CD14-positive monocyte (primary cell): ENCODE data around the gene MTMR12. TPM values are rescaled to one million over a fixed set of nuclear protein-coding genes. Genes with fewer than 3 reads are reported as not detected.
A peak's percentile ranks its signal among the peaks of the same experiment; 100 is the strongest.

Experiments
- DNase-seq, 3 donors: peaks; one replicate each; pipeline ENCODE4 v3.0.0-alpha.2; 2011 to 2022
- H2AFZ ChIP-seq: 2 replicates; pipeline ENCODE4 v1.6.0; 2012; ENCODE audit warnings: mild to moderate bottlenecking, low read depth, low read length, inconsistent platforms; ENCODE audit not compliant: insufficient read depth, poor library complexity, severe bottlenecking
- H3K27ac ChIP-seq, 2 donors: 1 replicate in 1 of 2; 2 replicates in 1 of 2; pipeline ENCODE4 v1.5.1; 2012 to 2013; ENCODE audit warnings: low read length in 2 of 2, control low read depth in 1 of 2, inconsistent platforms in 1 of 2, low read depth in 1 of 2, mild to moderate bottlenecking in 1 of 2
- H3K27me3 ChIP-seq, 2 donors: one replicate each; pipeline versions ENCODE4 v1.6.0 to v1.6.1; 2011 to 2013; ENCODE audit warnings: low read length in 2 of 2; ENCODE audit not compliant: control insufficient read depth in 2 of 2, insufficient read depth in 2 of 2
- H3K36me3 ChIP-seq, 2 donors: replicated peaks in 1 of 2; 1 replicate in 1 of 2; 2 replicates in 1 of 2; pipeline versions ENCODE4 v1.5.1 to v1.6.1; 2012 to 2013; ENCODE audit warnings: low read length in 2 of 2, control low read depth in 1 of 2, inconsistent platforms in 1 of 2, mild to moderate bottlenecking in 1 of 2; ENCODE audit not compliant: insufficient read depth in 2 of 2, control insufficient read depth in 1 of 2
- H3K4me1 ChIP-seq, 2 donors: 1 replicate in 1 of 2; 2 replicates in 1 of 2; pipeline versions ENCODE4 v1.5.1 to v1.6.1; 2012 to 2013; ENCODE audit warnings: low read length in 2 of 2, control low read depth in 1 of 2, inconsistent platforms in 1 of 2, mild to moderate bottlenecking in 1 of 2, moderate library complexity in 1 of 2; ENCODE audit not compliant: insufficient read depth in 2 of 2, control insufficient read depth in 1 of 2
- H3K4me2 ChIP-seq: replicated peaks from 2 replicates; pipeline ENCODE3; 2012; ENCODE audit warnings: low read length, moderate library complexity, mild to moderate bottlenecking; ENCODE audit not compliant: poor library complexity, severe bottlenecking; ENCODE audit errors: extremely low read depth
- H3K4me3 ChIP-seq, 3 experiments: fragments of 200-600 bp in 1 of 3; sonication (generic) in 1 of 3; replicated peaks in 1 of 3; 1 replicate in 2 of 3; 2 replicates in 1 of 3; pipeline ENCODE4 v1.5.1; 2011 to 2013; ENCODE audit warnings: low read length in 3 of 3, mild to moderate bottlenecking in 3 of 3, control low read depth in 2 of 3, low read depth in 2 of 3, inconsistent platforms in 1 of 3, moderate library complexity in 1 of 3
- H3K79me2 ChIP-seq: 2 replicates; pipeline ENCODE4 v1.6.0; 2012; ENCODE audit warnings: mild to moderate bottlenecking, control low read depth, inconsistent platforms, low read length, moderate library complexity; ENCODE audit not compliant: insufficient read depth
- H3K9ac ChIP-seq: 2 replicates; pipeline ENCODE4 v1.6.0; 2017; ENCODE audit warnings: low read length, mild to moderate bottlenecking; ENCODE audit not compliant: insufficient read depth, poor library complexity, severe bottlenecking
- H3K9me3 ChIP-seq, 2 donors: replicated peaks in 1 of 2; 1 replicate in 1 of 2; 2 replicates in 1 of 2; pipeline versions ENCODE4 v1.5.1 to v1.6.1; 2012 to 2013; ENCODE audit warnings: low read length in 2 of 2, control low read depth in 1 of 2; ENCODE audit not compliant: control insufficient read depth in 1 of 2, insufficient read depth in 1 of 2
- H4K20me1 ChIP-seq: 2 replicates; pipeline ENCODE4 v1.6.0; 2012; ENCODE audit warnings: mild to moderate bottlenecking, low read length, control low read depth, moderate library complexity; ENCODE audit not compliant: insufficient read depth
- H3K27ac Mint-ChIP-seq, 7 donors: one replicate each; pipeline ENCODE4 v1.8.0; 2020; ENCODE audit warnings: mild to moderate bottlenecking in 7 of 7, mixed read lengths in 7 of 7, moderate library complexity in 6 of 7, inconsistent platforms in 2 of 7
- H3K27me3 Mint-ChIP-seq, 3 donors: one replicate each; pipeline ENCODE4 v1.8.0; 2021 to 2022; ENCODE audit warnings: low read depth in 3 of 3, mild to moderate bottlenecking in 3 of 3, mixed read lengths in 3 of 3, moderate library complexity in 3 of 3, inconsistent platforms in 1 of 3
- H3K36me3 Mint-ChIP-seq, 2 donors: one replicate each; pipeline ENCODE4 v1.8.0; 2020; ENCODE audit warnings: mixed read lengths in 2 of 2, inconsistent platforms in 1 of 2, mild to moderate bottlenecking in 1 of 2
- H3K4me1 Mint-ChIP-seq: one replicate; pipeline ENCODE4 v1.8.0; 2020; ENCODE audit warnings: mild to moderate bottlenecking, mixed read lengths
- H3K4me3 Mint-ChIP-seq, 2 donors: one replicate each; pipeline ENCODE4 v1.8.0; 2020; ENCODE audit warnings: mild to moderate bottlenecking in 2 of 2, mixed read lengths in 2 of 2, moderate library complexity in 1 of 2
- H3K9me3 Mint-ChIP-seq, 7 donors: one replicate each; pipeline ENCODE4 v1.8.0; 2020 to 2022; ENCODE audit warnings: mixed read lengths in 7 of 7, mild to moderate bottlenecking in 6 of 7, moderate library complexity in 6 of 7, inconsistent platforms in 2 of 7
- WGBS: methylation state at CpG from one replicate; pipeline ENCODE4 v1.1.5; 2013; ENCODE audit warnings: missing lambda C conversion rate; ENCODE audit not compliant: insufficient coverage; 5-methylcytosine and 5-hydroxymethylcytosine counted together
- intact Hi-C, 2 donors: fragments of 100-400 bp; cut with micrococcal nuclease; formaldehyde crosslinking; loops; one replicate each; pipeline versions ENCODE4 v1.15.0 to v1.15.1; 2023
- polyA plus RNA-seq, 3 donors: library from polyadenylated mRNA; depleted of rRNA in 1 of 3; unstranded in 2 of 3; stranded (reverse) in 1 of 3; fragments of 300-500 nt in 2 of 3; fragments of >200 nt in 1 of 3; fragmentation: Illumina TruSeq in 2 of 3; gene quantifications; 1 replicate in 2 of 3; 2 replicates in 1 of 3; pipeline ENCODE4 v1.2.3, GENCODE V29; 2012 to 2021
- TF ChIP-seq, protein P1 (sequence below): fragments of 200-600 bp; IDR thresholded peaks from one replicate; pipeline ENCODE4 v1.8.0; 2022; ENCODE audit warnings: antibody characterized with exemption, mild to moderate bottlenecking

MTMR12 gene
- polyA plus RNA-seq, 3 donors: 10.3 to 19.0 (median 17.3) TPM

DNA sequence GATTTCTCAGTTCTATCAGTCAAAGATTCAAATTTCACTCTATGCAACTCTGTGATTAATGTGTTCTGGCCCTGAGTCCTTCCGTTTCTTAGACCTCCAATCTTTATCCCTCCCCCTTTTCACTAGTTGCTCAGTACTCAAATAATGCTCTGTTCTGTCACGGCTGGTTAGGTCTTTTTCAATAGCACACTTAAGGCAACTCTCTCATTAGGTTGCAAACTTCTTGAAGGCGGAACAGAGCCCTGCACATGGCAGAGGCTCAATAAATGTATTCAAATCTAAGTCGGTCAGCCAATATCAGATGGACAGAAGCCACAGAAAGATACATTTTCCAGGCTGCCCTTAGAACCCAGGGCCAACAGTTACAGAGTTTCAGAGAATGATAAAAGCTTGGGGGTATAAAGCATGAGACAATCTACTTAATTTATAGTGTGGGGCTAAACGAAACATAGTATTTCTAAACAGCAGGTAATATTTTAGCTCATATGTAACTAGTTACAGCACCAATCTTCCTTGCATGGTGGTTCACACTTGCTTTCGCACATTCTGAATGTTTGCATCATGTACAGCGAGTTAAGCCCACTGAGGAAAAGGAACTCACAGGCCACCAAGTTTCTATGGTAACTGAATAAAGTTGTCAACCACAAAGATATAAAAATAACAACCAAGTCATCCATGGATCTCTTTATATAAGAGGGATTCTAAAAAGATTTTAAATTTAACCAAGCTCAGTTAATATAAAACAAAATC is 71.5 kb downstream of the MTMR12 start:
- Mint-ChIP-seq H3K4me3 (no peak overlapping the region), H3K9me3 (peaks cover 0 to 4% (median 0%) of the 10 kb centered on the region in 7 donors), H3K4me1 (peaks cover 12% of the 10 kb centered on the region), H3K27me3 (peaks cover 0 to 1% (median 1%) of the 10 kb centered on the region in 3 donors), H3K27ac (no peak overlapping the region), H3K36me3 (peaks cover 61 to 76% of the 10 kb centered on the region in 2 donors)
- WGBS: 100% methylated on average over 2 of the region's 7 CpGs
- no peaks in the 10 kb centered on the region for H3K27me3 ChIP-seq
- intact Hi-C loops: no loop called here
- TF ChIP-seq, protein P1, sequence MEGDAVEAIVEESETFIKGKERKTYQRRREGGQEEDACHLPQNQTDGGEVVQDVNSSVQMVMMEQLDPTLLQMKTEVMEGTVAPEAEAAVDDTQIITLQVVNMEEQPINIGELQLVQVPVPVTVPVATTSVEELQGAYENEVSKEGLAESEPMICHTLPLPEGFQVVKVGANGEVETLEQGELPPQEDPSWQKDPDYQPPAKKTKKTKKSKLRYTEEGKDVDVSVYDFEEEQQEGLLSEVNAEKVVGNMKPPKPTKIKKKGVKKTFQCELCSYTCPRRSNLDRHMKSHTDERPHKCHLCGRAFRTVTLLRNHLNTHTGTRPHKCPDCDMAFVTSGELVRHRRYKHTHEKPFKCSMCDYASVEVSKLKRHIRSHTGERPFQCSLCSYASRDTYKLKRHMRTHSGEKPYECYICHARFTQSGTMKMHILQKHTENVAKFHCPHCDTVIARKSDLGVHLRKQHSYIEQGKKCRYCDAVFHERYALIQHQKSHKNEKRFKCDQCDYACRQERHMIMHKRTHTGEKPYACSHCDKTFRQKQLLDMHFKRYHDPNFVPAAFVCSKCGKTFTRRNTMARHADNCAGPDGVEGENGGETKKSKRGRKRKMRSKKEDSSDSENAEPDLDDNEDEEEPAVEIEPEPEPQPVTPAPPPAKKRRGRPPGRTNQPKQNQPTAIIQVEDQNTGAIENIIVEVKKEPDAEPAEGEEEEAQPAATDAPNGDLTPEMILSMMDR: no peak
- H3K4me3 ChIP-seq: no peak overlapping the region
- peaks cover 27 to 73% of the 10 kb centered on the region in 2 donors for H3K36me3 ChIP-seq
- no peak overlapping the region for H3K27ac ChIP-seq
- no peak overlapping the region for H2AFZ ChIP-seq
- H4K20me1 ChIP-seq: no peaks in the 10 kb centered on the region
- no peak for DNase-seq
- H3K4me2 ChIP-seq: no peak overlapping the region
- H3K79me2 ChIP-seq: no peaks in the 10 kb centered on the region
- peaks cover 11 to 12% of the 10 kb centered on the region in 2 donors for H3K4me1 ChIP-seq
- no peak overlapping the region for H3K9ac ChIP-seq
- no peaks in the 10 kb centered on the region for H3K9me3 ChIP-seq

DNA sequence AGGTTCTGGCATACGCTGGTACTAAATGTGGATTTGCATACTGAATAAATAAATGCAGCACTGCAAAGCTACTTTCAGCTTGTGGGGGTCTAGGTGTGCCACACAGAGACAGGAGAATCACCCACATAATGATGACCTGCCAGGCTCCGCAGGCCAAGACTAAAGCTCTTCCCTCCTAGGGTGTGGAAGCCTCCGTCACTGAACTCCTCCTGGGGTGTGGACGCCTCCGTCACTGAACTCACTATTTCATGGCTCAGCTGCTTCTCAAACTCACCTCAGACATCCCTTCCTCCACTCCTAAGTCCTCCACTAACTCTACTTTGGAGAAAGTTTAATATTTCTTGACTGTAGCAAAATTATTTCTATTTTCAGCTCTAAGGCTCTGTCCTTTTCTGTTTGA is 73.4 kb downstream of the MTMR12 start:
- Histone ChIP-seq H3K9ac (peak overlapping the region; percentile 22), H3K9me3 (no peaks in the 10 kb centered on the region), H2AFZ (no peak overlapping the region), H3K4me3 (no peak overlapping the region), H3K27me3 (no peaks in the 10 kb centered on the region), H3K36me3 (peaks cover 30 to 72% of the 10 kb centered on the region in 2 donors), H3K4me2 (peak overlapping the region; percentile 4), H3K79me2 (no peaks in the 10 kb centered on the region), H3K27ac (peak overlapping the region in 1 of 2 donors; percentile 52), H4K20me1 (no peaks in the 10 kb centered on the region), H3K4me1 (peaks cover 18 to 19% of the 10 kb centered on the region in 2 donors)
- TF ChIP-seq, protein P1: no peak
- Mint-ChIP-seq H3K27ac (peak overlapping the region in 6 of 7 donors; percentile 25 to 84 (median 60)), H3K4me3 (no peak overlapping the region), H3K27me3 (peaks cover 0 to 1% (median 1%) of the 10 kb centered on the region in 3 donors), H3K9me3 (no peaks in the 10 kb centered on the region), H3K36me3 (peaks cover 67 to 75% of the 10 kb centered on the region in 2 donors), H3K4me1 (peaks cover 20% of the 10 kb centered on the region)
- no CpG with 5 or more reads among the region's 5 CpGs for WGBS
- intact Hi-C loops: loop anchor here in 1 of 2 donors (10.0 kb wide), 3 partner anchors 65 to 375 kb away; partner anchors contain the start of genes GOLPH3 and MTMR12
- no peak for DNase-seq
